Left colon (tissue), 2 donors: ENCODE data around the gene RHBDD1. TPM values are rescaled to one million over a fixed set of nuclear protein-coding genes. Genes with fewer than 3 reads are reported as not detected.

Experiments used
- ATAC-seq: fragments of 200-7000 bp; cut with Tn5 transposase; one replicate; pipeline ENCODE4 v1.9.1; 2020; ENCODE audit warnings: mild to moderate bottlenecking, moderate library complexity
- DNase-seq, 2 donors: peaks; one replicate each; pipeline ENCODE4 v3.0.0-alpha.2; 2020
- intact Hi-C, 2 donors: fragments of 100-400 bp; cut with DNase I in 1 of 2; cut with micrococcal nuclease in 1 of 2; formaldehyde crosslinking; loops; one replicate each; pipeline versions ENCODE4 v1.11.2 to v1.14.0; 2022; cut with DNase I, micrococcal nuclease
- total RNA-seq, 2 donors: library from RNA; stranded (reverse); fragmentation: NEBNext Ultra II Directional; extraction: Animal tissue kit (Norgen Biotek cat#: 25700); gene quantifications; one replicate each; pipeline ENCODE4 v1.2.1, GENCODE V29; 2021
- donor health status: DM: no; HTN: no; CAD: no.
- donor health status: DM: yes; HTN: yes; CAD: no.

Gene RHBDD1
- total RNA-seq, 2 donors from 2014 or later = 26.1 to 27.4 TPM

- intact Hi-C loops = no loop called here
- ATAC-seq (no peak), DNase-seq (no peak)
These were observed 59.7 kb downstream of the RHBDD1 start for GRCh38 chr2:226895579-226895978.

DNA sequence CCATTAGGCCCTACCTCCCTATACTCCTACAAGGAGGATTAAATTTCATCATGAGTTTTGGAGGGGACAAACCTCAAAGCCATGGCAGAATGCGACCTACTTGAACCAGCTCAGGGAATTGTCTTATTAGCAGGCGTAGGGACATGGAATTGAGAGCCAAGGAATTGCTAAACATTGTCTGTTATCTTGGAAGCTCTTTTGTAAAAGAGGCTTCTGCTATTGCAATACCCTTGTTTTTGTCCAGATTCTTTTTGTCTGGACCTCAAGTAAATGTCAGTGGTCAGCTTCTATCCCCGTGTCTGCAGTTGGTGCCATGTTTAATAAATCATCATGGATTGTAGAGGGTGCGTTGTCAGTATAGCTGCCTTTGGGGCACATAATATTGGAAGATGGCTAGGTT is 62.3 kb downstream of the RHBDD1 start:
- intact Hi-C loops = no loop called here
- no peak for ATAC-seq
- no peak for DNase-seq

- intact Hi-C loops = no loop called here
- no peak for ATAC-seq
- no peak for DNase-seq
These were observed 63.0 kb downstream of the RHBDD1 start for GRCh38 chr2:226898897-226899296.

- intact Hi-C loops = no loop called here
- ATAC-seq (no peak), DNase-seq (no peak)
These were observed 66.5 kb downstream of the RHBDD1 start for GRCh38 chr2:226902041-226902966.

DNA sequence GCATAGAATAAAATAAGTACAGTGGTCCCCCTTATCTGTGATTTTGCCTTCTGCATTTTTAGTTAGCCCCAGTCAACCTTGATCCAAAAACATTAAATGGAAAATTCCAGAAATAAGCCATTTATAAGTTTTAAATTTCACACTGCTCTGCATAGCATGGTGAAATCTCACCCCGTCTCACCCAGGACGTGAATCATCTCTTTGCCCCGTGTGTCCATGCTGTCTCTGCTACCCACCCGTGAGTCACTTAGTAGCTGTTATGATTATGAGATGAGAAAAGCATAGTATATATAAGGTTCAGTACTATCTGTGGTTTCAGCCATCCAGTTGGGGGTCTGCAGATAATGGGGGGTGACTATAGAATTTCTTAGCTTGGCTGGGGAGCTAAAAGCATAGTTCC is 67.3 kb downstream of the RHBDD1 start:
- ATAC-seq (no peak), DNase-seq (no peak)
- intact Hi-C loops = no loop called here

- intact Hi-C loops = no loop called here
These were observed 68.7 kb downstream of the RHBDD1 start for GRCh38 chr2:226904592-226904991.

DNA sequence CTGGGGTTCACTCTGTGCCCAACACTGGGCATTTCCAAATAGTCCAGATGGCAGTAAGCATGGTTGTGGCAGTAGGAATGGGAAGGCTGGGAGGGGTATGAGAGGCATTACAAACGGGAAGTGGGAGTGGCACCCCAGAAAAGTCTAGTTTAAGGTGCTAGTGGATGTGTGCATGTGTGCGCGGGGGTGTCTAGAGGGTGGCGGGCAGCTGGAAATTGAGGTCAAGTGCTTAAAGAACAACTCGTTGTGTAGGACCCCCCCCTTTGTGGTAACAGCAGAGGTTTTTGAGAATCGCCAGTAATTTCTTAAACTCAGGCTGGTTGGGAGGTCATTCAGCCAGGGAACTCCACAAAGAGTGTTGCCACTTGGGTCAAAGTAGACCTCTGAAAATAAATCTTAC is 69.9 kb downstream of the RHBDD1 start:
- intact Hi-C loops = no loop called here
- DNase-seq (no peak), ATAC-seq (no peak)

More at GRCh38 chr2:226904592-226904991, 68.7 kb downstream of the RHBDD1 start:
- no peak for DNase-seq
- no peak for ATAC-seq

GRCh38 chr2:226906163-226906693 is 70.4 kb downstream of the RHBDD1 start:
- intact Hi-C loops = no loop called here
- DNase-seq (no peak), ATAC-seq (no peak)

GRCh38 chr2:226909126-226909525 is 73.3 kb downstream of the RHBDD1 start:
- ATAC-seq (peak; percentile 16), DNase-seq (no peak)
- intact Hi-C loops = no loop called here

- DNase-seq (no peak), ATAC-seq (peak; percentile 75)
- intact Hi-C loops = no loop called here
These were observed 74.0 kb downstream of the RHBDD1 start for GRCh38 chr2:226909836-226910235.

- ATAC-seq (no peak), DNase-seq (no peak)
- intact Hi-C loops = no loop called here
These were observed 74.5 kb downstream of the RHBDD1 start for GRCh38 chr2:226910384-226910783.

- DNase-seq = no peak
- intact Hi-C loops = no loop called here
- ATAC-seq = no peak
These were observed 76.1 kb downstream of the RHBDD1 start for GRCh38 chr2:226911932-226912331.

GRCh38 chr2:226913641-226914040 is 77.8 kb downstream of the RHBDD1 start:
- DNase-seq (no peak), ATAC-seq (no peak)
- intact Hi-C loops = no loop called here

DNA sequence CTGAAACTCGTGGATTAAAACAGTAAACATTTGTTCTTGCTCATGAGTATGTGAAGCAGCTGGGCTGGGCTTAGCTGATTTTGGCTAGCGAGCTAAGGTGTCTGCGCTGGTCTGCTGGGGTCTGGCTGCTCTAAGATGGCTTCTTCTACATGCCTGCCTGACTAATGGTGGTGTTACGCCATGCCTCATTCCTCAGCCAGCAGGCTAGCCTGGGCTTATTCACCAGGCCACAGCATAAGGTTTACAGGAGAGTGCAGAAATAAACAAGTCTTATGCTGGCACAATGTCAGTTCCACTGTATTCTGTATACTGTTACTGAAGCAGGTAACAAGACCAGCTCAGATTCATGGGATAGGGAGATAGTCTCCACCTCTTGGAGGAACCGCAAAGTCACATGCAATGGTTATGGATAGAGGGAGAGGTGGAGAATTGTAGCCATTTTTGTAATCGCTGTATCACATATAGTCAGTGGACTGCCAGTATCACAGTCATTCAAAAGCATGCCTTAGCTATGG is 80.0 kb downstream of the RHBDD1 start:
- ATAC-seq = no peak
- intact Hi-C loops = no loop called here
- no peak for DNase-seq

DNA sequence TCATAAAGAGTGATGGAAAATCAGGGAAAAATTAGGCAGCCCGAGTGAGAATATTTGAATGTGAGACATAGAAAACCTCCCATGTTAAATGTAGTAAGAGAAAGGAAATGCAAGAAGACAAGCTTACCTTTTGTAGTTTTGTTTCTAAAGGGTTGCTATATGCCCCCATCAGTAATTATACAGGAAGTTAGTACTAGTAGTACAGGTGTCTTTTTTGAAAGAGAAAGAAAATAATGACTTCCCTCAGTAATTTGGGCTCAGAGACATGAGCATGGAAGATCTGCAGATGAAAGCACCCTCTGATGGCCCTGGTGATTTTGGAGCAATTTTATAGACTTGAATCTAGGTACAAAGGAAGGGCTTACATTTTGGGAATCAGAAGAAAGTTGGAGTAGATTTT is 80.8 kb downstream of the RHBDD1 start:
- ATAC-seq (no peak), DNase-seq (no peak)
- intact Hi-C loops = no loop called here

GRCh38 chr2:226932443-226932842 is 96.6 kb downstream of the RHBDD1 start:
- ATAC-seq (no peak), DNase-seq (no peak)
- intact Hi-C loops = no loop called here

- ATAC-seq (no peak), DNase-seq (no peak)
- intact Hi-C loops = no loop called here
These were observed 98.8 kb downstream of the RHBDD1 start for GRCh38 chr2:226934546-226935201.

DNA sequence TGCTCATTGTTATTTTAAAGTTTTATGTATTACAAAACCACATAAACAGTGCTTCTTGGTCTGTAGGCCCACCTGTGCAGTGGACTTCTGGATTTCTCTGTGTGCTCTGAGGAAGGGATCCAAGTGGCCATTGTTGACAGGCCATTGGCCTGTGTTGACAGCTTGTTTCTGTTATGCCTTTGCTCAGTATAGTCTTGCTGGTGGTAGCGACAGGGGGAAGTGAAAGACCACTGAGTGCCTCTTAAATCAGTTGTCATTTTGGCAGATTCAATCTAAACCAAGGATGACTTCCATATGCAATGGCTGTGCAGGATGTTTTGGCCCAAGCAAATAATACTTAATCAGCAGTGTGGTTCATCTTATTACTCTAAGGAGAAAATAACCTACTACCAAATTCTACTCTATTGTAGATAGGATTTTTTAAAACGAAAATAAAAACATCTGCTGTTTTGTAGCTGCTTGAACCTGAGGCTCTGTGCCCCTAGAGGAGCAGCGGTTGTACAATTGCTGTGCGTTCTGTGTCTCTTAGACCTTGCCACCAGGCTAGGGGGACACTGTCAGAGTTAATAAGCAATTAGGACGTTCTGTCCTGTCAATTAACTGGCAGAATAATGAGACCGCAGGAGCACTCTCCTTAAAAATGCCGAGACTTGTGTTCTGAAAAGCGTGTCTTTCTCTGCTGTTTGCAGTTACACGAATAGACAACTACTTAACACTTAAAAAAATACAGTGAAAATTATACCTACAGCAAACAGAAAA is 108.2 kb downstream of the RHBDD1 start:
- ATAC-seq (no peak), DNase-seq (no peak)
- intact Hi-C loops = no loop called here

- no peak for ATAC-seq
- no peak for DNase-seq
- intact Hi-C loops = no loop called here
These were observed 117.4 kb downstream of the RHBDD1 start for GRCh38 chr2:226953206-226953605.
